GM19395 (cell line): ENCODE measurements around the gene PLB1.

ENCODE experiments used
- ATAC-seq: cut with Tn5 transposase; IDR thresholded peaks from one replicate; pipeline ENCODE4 v1.9.1; 2021; ENCODE audit warnings: mild to moderate bottlenecking, moderate library complexity; ENCODE audit not compliant: unreplicated experiment

Gene PLB1

GRCh38 chr2:28626376-28626775, 130.5 kb downstream of the PLB1 start:
- no peak for ATAC-seq

- no peak for ATAC-seq
Measured at GRCh38 chr2:28626891-28627421, 131.1 kb downstream of the PLB1 start.

- no peak for ATAC-seq
Measured at GRCh38 chr2:28627722-28628480, 132.0 kb downstream of the PLB1 start.

DNA sequence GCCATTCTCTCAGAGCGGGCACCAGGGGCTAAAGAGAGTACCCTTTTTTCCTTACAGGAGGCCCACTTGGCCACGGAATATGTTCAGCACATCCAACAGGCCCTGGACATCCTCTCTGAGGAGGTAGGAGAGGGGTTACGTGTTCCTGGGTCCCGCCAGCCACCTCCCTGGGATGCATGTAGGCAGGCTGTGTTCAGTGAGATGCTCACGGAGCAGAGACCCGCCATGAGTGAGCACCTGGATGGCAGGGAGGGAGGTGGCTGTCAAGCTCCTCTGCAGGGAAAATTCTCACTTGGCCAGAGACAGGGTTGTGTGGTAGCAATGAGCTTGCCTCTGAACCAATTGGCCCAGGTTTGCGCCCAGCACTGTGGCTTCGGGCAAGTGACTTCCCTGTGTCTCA, 132.6 kb downstream of the PLB1 start:
- ATAC-seq = no peak

DNA sequence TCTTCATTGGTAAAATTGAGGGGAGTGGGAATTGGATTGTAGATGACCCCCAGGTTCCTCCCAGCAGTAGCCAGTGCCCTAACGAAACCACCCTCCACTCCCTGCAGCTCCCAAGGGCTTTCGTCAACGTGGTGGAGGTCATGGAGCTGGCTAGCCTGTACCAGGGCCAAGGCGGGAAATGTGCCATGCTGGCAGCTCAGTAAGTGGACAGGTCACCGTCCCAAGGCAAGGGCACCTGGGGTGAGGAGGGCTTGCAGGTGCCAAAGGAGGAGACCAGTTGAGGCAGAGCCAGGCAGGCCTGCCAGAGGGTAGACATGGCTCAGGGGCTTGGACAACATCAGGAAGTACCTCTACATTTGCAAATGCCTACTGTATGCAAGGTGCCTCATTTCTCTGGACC, 133.1 kb downstream of the PLB1 start:
- no peak for ATAC-seq

DNA sequence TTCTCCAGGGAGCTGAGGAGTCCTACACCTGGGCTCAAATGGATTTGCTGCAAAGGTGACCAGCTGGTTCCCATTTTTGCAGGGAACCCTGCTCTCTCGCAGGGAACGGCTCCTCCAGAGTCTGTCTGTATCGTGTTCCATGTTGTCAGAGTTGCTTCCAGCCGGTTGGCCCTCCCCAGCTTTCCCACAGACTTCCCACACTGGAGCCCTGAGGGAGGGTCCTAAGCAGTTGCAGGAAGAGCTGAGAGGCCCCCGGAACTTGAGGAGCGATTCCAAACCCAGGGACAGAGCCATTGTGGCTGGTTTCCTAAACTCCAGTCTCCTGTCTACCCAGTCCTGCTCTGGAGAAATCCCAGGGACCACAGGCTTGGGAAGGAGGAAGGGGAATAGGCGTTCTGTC, 134.1 kb downstream of the PLB1 start:
- ATAC-seq = no peak

DNA sequence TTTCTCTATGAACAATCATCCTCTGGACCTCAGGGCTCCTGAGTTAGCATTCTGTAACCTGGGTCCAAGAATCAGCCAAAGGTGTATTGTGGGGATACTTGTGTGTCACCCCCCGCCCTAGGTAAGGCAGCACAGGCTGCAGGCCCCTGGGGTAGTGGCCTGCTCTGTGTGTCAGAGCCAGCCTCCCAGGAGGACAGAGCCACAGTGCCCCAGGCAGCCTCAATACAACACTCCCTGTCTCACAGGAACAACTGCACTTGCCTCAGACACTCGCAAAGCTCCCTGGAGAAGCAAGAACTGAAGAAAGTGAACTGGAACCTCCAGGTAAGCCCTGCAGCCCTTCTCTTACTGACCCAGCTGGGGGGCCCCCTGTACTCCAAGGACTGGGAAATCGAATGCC, 134.5 kb downstream of the PLB1 start:
- no peak for ATAC-seq

GRCh38 chr2:28631514-28632206, 135.8 kb downstream of the PLB1 start:
- ATAC-seq = no peak

GRCh38 chr2:28632791-28633190, 136.9 kb downstream of the PLB1 start:
- ATAC-seq = no peak

DNA sequence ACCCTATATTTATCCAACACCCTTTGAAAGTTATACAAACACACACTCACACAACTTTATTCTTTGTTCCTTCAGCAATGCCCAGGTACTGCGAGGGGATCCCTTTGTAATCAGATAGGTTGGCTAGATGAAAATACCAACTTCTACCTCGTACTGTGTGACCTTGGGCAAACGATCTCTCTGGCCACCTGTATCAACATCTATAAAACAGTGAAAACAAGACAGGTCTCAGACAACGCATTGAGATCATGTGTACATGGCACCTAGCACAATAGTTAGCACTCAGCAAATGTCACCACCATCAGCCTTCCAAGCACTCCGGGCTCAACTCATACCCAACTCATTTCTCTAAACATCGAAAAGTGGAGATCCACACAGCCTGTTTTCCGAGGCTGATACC, 137.3 kb downstream of the PLB1 start:
- no peak for ATAC-seq

- ATAC-seq = no peak
Measured at GRCh38 chr2:28633746-28634145, 137.9 kb downstream of the PLB1 start.

DNA sequence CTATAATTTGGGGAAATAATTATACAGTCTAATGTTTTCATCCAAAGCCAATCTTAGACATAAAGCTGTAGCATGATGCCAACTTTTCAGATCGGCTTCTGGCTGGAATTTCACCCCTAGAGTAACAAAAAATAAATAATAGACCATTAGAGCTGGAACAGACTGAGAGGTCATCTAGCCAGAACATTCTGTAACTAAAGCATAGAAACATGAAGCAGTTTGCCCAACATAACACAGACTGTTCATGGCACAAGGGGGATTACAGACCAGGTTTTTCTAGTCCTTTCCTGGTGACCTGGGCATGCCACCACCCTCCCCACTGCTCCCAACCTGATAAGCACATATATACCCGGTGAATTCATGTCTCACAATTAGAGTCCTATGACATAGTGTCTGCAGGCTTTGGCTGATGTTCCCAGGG, 139.3 kb downstream of the PLB1 start:
- no peak for ATAC-seq

DNA sequence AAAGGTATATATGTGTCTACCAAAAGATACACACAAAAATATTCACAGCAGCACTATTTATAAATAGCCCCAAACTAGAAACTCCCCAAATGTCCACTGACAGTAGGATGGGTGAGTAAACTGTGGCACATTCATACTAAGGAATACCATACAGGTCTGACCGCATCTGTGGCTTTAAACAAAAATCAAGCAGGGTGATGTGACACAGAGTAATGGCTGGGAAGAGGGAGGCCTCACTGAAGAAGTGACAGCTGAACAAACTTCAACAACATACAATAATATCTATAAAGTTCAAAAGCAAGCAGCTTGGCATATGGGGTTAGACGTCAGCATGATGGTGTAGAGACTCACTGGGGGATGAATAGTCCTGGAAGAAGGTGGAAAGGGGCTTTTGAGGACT, 140.6 kb downstream of the PLB1 start:
- no peak for ATAC-seq

- ATAC-seq = no peak
Measured at GRCh38 chr2:28637066-28638047, 141.5 kb downstream of the PLB1 start.

DNA sequence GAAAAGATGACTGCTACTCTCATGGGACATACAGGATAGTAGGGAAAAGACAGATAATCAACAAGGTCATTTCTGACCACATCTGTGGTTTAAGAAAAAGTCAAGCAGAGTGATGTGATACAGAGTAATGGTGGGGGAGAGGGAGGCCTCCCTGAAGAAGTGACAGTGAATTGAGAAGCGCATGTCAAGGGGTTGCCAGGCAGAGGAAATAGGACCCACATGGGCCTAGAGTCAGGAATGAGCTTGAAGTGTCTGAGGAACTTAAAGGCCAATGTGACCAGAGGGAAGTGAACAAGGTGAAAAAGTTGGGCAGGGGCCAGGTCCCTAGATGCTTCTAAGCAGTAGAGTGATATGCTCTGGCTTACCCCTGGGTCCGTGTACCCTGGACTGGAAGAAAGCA, 142.2 kb downstream of the PLB1 start:
- ATAC-seq = no peak

DNA sequence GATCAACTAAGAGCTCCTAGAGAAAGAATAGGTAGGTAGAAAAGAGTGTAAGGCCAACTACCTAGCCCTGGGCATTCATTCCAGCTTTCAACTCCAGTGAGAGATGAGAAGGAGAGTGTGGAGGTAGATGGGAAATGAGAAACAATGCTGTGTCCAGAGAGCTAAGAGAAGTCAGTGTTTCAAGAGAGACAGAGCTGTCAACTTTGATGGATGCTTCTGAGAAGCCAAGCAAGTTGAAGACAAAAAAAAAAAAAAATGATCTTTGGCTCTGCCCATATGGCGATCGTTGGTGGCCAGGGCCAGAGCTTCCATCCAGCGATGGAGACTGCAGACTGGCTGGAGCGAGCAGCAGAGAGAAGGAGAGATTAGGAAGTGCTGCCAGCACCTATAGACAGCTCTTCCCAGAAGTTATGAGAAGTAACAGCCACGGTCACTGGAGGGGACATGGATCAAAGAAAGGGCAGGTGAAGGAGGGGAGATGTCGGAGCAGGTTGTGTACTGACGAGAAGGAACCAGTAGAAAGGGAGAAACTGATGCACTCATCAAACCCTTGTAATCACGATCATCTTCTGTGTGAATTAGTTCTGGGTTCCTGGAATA, 143.3 kb downstream of the PLB1 start:
- ATAC-seq = no peak

DNA sequence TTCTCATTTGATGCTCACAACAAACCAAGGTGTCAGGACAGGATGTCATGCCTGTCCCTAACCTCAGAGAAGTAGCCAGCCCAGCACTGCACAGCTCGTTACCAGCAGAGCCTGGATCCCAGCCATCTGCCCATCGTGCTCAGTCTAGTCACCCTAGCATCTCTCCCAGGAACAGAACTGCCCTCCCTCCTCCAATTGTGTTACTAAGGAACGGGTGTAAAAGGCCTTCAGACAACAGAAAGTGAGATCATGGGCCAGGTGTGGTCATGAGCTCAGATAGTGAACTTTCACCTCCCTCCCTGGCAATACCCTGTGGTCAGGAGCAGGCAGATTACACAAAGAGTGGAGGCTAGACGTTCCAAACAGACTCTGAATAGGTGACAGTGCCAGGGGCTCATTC, 144.0 kb downstream of the PLB1 start:
- no peak for ATAC-seq

GRCh38 chr2:28640260-28640907, 144.5 kb downstream of the PLB1 start:
- no peak for ATAC-seq

DNA sequence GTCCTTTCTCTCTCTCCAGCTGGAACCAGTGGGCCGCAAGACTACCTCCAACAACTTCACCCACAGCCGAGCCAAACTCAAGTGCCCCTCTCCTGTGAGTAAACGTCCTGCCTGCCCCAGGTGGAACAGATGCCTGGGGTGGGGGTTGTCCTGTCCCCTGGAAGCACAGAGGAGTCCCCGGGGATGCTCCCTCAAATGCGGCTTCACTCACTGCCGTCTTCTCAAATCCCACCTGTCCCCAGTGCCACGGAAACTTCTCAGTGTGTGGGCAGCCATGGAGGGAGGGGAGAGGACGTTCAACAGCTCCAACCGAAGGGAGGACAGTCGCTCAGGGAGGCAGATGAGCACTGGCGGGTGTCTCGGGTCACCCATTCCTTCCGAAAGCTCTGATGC, 145.0 kb downstream of the PLB1 start:
- ATAC-seq = no peak

GRCh38 chr2:28642796-28643195, 146.9 kb downstream of the PLB1 start:
- ATAC-seq = no peak
